ENCODE measurements around the gene ORC5. TPM values are rescaled to one million over a fixed set of nuclear protein-coding genes. Genes with fewer than 3 reads are reported as not detected.

The ORC5 gene
- total RNA-seq, 2 experiments from 2014 or later = 25.2 to 33.1 TPM

- H3K4me3 ChIP-seq (ENCODE audit: low read depth, low read length, poor library complexity, severe bottlenecking) = no peak overlapping the region
- ChIA-PET POLR2A (interaction anchor here (0.5 kb wide), 1 partner anchor 36 kb away, joined by 3 read pairs; no protein-coding TSS in a partner anchor), CTCF (ENCODE audit: unreplicated experiment) (no interaction called here)
- intact Hi-C loops (cut with micrococcal nuclease; ENCODE audit: unreplicated experiment) = no loop called here
- no peak for TF ChIP-seq EZH2phosphoT487 (IDR thresholded peaks at IDR 0.05; ENCODE audit: borderline replicate concordance, low read depth, low read length)
- no peak for TF ChIP-seq CTCF (conservative IDR thresholded peaks at IDR 0.05; ENCODE audit: low read length)
- H3K9me2 ChIP-seq (ENCODE audit: insufficient read depth, low read length) = no peaks in the 10 kb centered on the region
- H3K4me2 ChIP-seq (ENCODE audit: low read length) = no peak overlapping the region
- no peaks in the 10 kb centered on the region for H3K4me1 ChIP-seq (ENCODE audit: insufficient read depth, low read length, poor library complexity, severe bottlenecking)
- H3K9me3 ChIP-seq (ENCODE audit: low read length) = peaks cover 54% of the 10 kb centered on the region
- BruUV-seq (replicated peaks) = no TSS peak
- H2AFZ ChIP-seq (ENCODE audit: low read length) = no peak overlapping the region
- no peaks in the 10 kb centered on the region for H3K79me2 ChIP-seq (ENCODE audit: insufficient read depth, low read depth, low read length)
- no peaks in the 10 kb centered on the region for H4K20me1 ChIP-seq (ENCODE audit: insufficient read depth, low read length)
- H3K27ac ChIP-seq (ENCODE audit: low read depth, low read length, poor library complexity, severe bottlenecking) = no peak overlapping the region
- peaks cover 96% of the 10 kb centered on the region for H3K36me3 ChIP-seq (ENCODE audit: insufficient read depth, low read length)
- DNase-seq (ENCODE audit: low spot score) = no peak
Observed at GRCh38 chr7:104196161-104196560, 11.7 kb downstream of the ORC5 start.

GRCh38 chr7:104192434-104192833, 15.4 kb downstream of the ORC5 start:
- H3K4me2 ChIP-seq (ENCODE audit: low read length) = no peak overlapping the region
- POLR2A ChIA-PET = interaction anchor here (0.7 to 1.6 kb wide), 4 partner anchors 8 to 1137 kb away, joined by 3 to 4 read pairs (median 3); no protein-coding TSS in a partner anchor
- BruUV-seq (replicated peaks) = no TSS peak
- H3K4me3 ChIP-seq (ENCODE audit: low read depth, low read length, poor library complexity, severe bottlenecking) = no peak overlapping the region
- H3K27ac ChIP-seq (ENCODE audit: low read depth, low read length, poor library complexity, severe bottlenecking) = no peak overlapping the region
- CTCF ChIA-PET (ENCODE audit: unreplicated experiment) = no interaction called here
- H3K9me3 ChIP-seq (ENCODE audit: low read length) = peaks cover 38% of the 10 kb centered on the region
- intact Hi-C loops (cut with micrococcal nuclease; ENCODE audit: unreplicated experiment) = no loop called here
- H3K36me3 ChIP-seq (ENCODE audit: insufficient read depth, low read length) = peaks cover 96% of the 10 kb centered on the region
- no peaks in the 10 kb centered on the region for H3K9me2 ChIP-seq (ENCODE audit: insufficient read depth, low read length)
- no peaks in the 10 kb centered on the region for H3K4me1 ChIP-seq (ENCODE audit: insufficient read depth, low read length, poor library complexity, severe bottlenecking)
- no peak overlapping the region for H2AFZ ChIP-seq (ENCODE audit: low read length)
- H3K79me2 ChIP-seq (ENCODE audit: insufficient read depth, low read depth, low read length) = no peaks in the 10 kb centered on the region
- TF ChIP-seq CTCF (conservative IDR thresholded peaks at IDR 0.05; ENCODE audit: low read length) (no peak), EZH2phosphoT487 (IDR thresholded peaks at IDR 0.05; ENCODE audit: borderline replicate concordance, low read depth, low read length) (no peak)
- H4K20me1 ChIP-seq (ENCODE audit: insufficient read depth, low read length) = no peaks in the 10 kb centered on the region
- DNase-seq (ENCODE audit: low spot score) = no peak

- ChIA-PET CTCF (ENCODE audit: unreplicated experiment) (no interaction called here), POLR2A (no interaction called here)
- H3K9me2 ChIP-seq (ENCODE audit: insufficient read depth, low read length) = no peaks in the 10 kb centered on the region
- H3K4me1 ChIP-seq (ENCODE audit: insufficient read depth, low read length, poor library complexity, severe bottlenecking) = no peaks in the 10 kb centered on the region
- H3K9me3 ChIP-seq (ENCODE audit: low read length) = peaks cover 25% of the 10 kb centered on the region
- H4K20me1 ChIP-seq (ENCODE audit: insufficient read depth, low read length) = no peaks in the 10 kb centered on the region
- H3K27ac ChIP-seq (ENCODE audit: low read depth, low read length, poor library complexity, severe bottlenecking) = no peak overlapping the region
- H3K4me2 ChIP-seq (ENCODE audit: low read length) = no peak overlapping the region
- no peak overlapping the region for H3K4me3 ChIP-seq (ENCODE audit: low read depth, low read length, poor library complexity, severe bottlenecking)
- TF ChIP-seq EZH2phosphoT487 (IDR thresholded peaks at IDR 0.05; ENCODE audit: borderline replicate concordance, low read depth, low read length) (no peak), CTCF (conservative IDR thresholded peaks at IDR 0.05; ENCODE audit: low read length) (no peak)
- H3K79me2 ChIP-seq (ENCODE audit: insufficient read depth, low read depth, low read length) = no peaks in the 10 kb centered on the region
- peaks cover 99% of the 10 kb centered on the region for H3K36me3 ChIP-seq (ENCODE audit: insufficient read depth, low read length)
- BruUV-seq (replicated peaks) = no TSS peak
- intact Hi-C loops (cut with micrococcal nuclease; ENCODE audit: unreplicated experiment) = no loop called here
- DNase-seq (ENCODE audit: low spot score) = no peak
- no peak overlapping the region for H2AFZ ChIP-seq (ENCODE audit: low read length)
Observed at GRCh38 chr7:104185346-104185745, 22.5 kb downstream of the ORC5 start.

Data from OCI-LY7 (cell line).